HG02840 (cell line): ENCODE measurements around the gene PLCD1.

Experiments used
- ATAC-seq: cut with Tn5 transposase; IDR thresholded peaks from one replicate; pipeline ENCODE4 v1.9.1; 2021; ENCODE audit warnings: mild to moderate bottlenecking, moderate library complexity, moderate number of reproducible peaks; ENCODE audit not compliant: unreplicated experiment, low FRiP score

The PLCD1 gene

DNA sequence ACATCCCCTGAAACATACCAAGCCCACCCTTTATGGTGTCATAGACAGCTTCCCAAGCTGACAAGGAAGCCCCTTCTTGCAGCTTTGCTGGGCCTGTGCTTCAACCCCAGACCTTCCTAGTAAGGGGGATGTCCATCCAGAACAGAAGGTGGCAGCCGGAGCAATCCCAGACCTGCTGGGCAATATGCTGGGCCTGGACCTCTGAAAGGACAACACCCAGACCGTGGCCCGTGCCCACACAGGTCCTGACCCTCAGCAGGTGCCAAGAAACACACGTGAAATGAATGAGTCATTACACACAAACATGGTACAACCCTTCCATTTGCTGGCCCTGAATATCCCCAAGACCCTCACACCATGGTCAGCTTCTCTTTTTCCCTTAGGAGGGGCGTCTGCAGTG is 58.6 kb downstream of the PLCD1 start:
- ATAC-seq, result no peak

GRCh38 chr3:37969596-37970100 is 59.8 kb downstream of the PLCD1 start:
- ATAC-seq, result no peak

DNA sequence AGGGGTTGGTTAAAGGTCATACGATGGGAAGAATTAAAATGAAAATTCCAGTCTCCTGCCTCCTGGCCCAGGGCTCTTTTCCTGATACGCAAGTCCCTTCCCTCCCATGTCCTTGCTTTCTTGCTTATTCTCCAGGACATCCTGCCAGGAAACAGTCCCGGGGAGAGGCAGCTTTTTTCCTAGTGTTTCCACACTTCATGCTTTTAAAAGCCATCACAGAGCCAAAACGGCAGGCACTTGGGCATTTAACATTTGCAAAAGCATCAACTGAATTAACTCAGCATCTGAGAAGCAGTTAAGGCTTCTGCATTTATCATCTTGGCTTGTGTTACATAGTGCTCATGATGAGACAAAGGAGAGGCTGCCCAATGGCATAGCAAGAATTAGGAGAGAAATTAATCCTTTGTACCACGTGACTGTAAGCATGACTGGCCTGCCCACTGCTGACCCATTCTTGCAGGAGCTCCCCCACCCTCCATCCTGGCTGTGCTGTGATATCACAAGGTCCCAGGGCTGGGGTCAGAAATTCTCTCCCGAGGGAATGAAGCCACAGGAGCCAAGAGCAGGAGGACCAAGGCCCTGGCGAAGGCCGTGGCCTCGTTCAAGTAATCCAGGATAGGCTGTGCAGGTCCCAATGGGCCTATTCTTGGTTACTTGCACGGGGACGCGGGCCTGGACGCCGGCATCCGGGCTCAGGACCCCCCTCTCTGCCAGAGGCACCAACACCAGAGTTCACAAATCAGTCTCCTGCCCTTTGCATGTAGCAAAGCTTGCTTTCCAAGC is 60.4 kb downstream of the PLCD1 start:
- no peak for ATAC-seq

GRCh38 chr3:37968199-37968598 is 61.2 kb downstream of the PLCD1 start:
- ATAC-seq, result no peak

DNA sequence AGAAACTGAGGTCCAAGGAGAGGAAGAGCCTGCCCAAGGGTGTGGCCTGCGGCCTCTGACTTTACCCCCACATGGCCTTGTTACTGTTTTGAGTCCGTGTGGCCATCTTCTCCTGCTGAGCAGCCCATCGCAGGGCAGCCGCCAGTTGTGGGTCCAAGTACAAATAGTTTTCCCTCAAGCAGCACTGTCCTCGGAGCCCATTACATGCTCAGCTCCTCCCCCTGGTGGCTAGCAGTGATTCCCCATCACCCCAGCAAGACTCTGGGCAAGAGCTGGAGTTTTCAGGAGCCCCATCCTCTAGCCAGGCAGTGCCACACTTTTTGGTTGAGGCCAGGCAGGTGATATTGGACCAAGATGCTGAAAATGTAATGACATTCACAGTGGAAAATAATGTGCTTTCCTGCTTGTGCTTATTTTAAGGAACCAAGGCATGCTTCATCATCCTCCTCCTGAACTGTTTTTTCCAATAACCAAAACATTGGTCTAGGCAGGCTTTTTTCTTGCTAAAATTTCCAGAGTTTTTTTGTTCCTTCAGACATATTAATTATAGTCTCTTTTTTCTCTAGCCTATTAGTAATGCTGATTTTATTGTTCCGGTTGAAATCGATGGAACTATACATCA is 62.1 kb downstream of the PLCD1 start:
- ATAC-seq, result no peak

DNA sequence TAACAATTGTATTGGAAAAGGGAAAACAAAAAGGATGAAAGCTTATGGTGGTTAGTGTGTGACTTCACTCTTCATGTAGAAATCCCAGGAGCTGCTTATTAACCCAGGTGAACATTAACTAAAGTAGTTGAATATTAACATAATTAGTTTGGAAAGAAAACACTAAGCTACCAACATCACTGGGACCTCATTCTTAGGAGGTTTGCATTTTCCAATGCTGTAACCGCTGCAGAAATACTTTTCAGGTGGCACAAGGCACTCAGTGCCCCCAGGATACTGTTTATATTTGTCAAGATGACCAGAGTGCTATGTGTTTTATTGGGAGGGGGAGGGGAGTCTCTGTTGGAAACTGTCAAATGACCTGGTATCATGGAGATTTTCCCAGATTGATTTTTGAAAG is 64.7 kb downstream of the PLCD1 start:
- ATAC-seq, result no peak

DNA sequence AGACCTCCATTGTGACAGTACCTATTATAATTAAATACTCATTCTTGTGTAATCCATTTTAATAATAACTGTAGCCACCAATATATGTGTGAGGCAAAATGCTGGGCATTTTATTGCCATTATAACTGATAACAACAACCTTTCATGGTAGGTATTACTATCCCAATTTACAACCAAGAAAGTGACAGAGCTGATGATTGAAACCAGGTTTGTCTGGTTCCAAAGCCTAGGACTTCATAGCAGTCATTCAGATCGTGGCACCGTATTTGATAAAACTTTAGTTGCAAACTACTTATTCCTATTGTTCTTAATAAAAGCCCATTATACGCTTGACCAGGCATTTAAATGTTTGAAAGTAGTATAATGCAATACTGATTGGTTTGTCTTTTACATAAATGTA is 65.3 kb downstream of the PLCD1 start:
- no peak for ATAC-seq

GRCh38 chr3:37963635-37964034 is 65.8 kb downstream of the PLCD1 start:
- no peak for ATAC-seq

GRCh38 chr3:37963016-37963415 is 66.4 kb downstream of the PLCD1 start:
- no peak for ATAC-seq

DNA sequence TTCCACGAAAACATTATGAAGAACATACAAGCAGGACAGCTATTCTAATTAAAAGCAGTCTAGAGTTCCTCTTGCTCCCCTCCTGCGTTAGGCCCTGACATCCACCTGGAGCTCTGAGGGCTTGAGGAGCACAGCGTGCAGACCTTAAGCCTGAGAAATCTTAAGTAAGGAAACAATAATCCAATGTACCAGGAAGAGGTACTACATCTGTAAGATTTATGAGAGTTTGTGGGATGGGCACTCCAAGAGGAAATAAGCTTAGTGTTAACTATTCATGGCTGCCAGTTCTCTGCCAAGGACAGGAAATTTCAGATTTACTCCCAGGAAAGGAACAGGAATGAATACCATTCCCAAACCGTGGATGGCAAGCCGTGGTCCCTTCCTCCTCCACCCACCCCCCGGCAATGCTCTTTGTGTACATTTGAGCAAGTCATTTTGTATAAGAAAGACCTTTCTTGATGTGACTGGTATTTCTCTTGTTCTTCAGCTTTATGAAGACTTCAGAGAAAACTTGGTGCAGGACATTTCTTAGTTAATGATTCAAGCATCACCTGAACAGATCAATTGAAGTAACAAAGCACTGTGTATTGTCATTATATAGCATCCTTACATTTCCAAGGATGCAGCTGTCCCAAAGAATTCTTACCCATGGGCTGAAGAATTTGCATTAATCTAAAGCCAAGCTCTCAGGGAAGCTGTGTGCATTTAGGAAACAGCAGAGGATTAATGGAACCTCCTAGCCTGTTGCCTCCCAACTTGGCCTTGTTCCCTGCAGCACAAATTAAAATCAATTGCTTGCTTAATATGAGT is 67.6 kb downstream of the PLCD1 start:
- no peak for ATAC-seq

- ATAC-seq, result no peak
These were observed 71.9 kb downstream of the PLCD1 start for GRCh38 chr3:37957539-37957936.
